ENCODE results near the gene GRM1.
A peak's percentile ranks its signal among the peaks of the same experiment; 100 is the strongest.
"Not testable (repeated sequence)": the region's sequence is repeated elsewhere in the genome, so short reads cannot be mapped to it uniquely, and the experiment has no call there.

The GRM1 gene

GRCh38 chr6:146265056-146265455 is 236.2 kb downstream of the GRM1 start:
- FAIRE-seq (no peak), DNase-seq (ENCODE audit: insufficient read length, low spot score) (no peak)
- no peak for TF ChIP-seq CTCF (IDR thresholded peaks at IDR 0.05; ENCODE audit: insufficient read depth, missing control alignments)

GRCh38 chr6:146267447-146267846 is 238.6 kb downstream of the GRM1 start:
- no peak for TF ChIP-seq CTCF (IDR thresholded peaks at IDR 0.05; ENCODE audit: insufficient read depth, missing control alignments)
- no peak for FAIRE-seq
- no peak for DNase-seq (ENCODE audit: insufficient read length, low spot score)

- no peak for TF ChIP-seq CTCF (IDR thresholded peaks at IDR 0.05; ENCODE audit: insufficient read depth, missing control alignments)
- DNase-seq (ENCODE audit: insufficient read length, low spot score) (no peak), FAIRE-seq (peak; percentile 48)
These were observed 239.1 kb downstream of the GRM1 start for GRCh38 chr6:146267946-146268345.

GRCh38 chr6:146269482-146269881 is 240.6 kb downstream of the GRM1 start:
- no peak for TF ChIP-seq CTCF (IDR thresholded peaks at IDR 0.05; ENCODE audit: insufficient read depth, missing control alignments)
- FAIRE-seq, result no peak
- DNase-seq (ENCODE audit: insufficient read length, low spot score), result no peak

- FAIRE-seq; DNase-seq (ENCODE audit: insufficient read length, low spot score): not testable (repeated sequence)
These were observed 242.3 kb downstream of the GRM1 start for GRCh38 chr6:146271163-146271562.

GRCh38 chr6:146273490-146273889 is 244.6 kb downstream of the GRM1 start:
- DNase-seq (ENCODE audit: insufficient read length, low spot score) (no peak), FAIRE-seq (no peak)
- TF ChIP-seq CTCF (IDR thresholded peaks at IDR 0.05; ENCODE audit: insufficient read depth, missing control alignments), result no peak

- FAIRE-seq (no peak), DNase-seq (ENCODE audit: insufficient read length, low spot score) (no peak)
- no peak for TF ChIP-seq CTCF (IDR thresholded peaks at IDR 0.05; ENCODE audit: insufficient read depth, missing control alignments)
These were observed 248.3 kb downstream of the GRM1 start for GRCh38 chr6:146277142-146277541.

Measured in D721Med (cell line).